Stimulated activated naive CD4-positive, alpha-beta T cell treated with Interleukin-2 at 50 U/mL for 16 hours (primary cell): ENCODE data around the gene CDON.
"Not testable (repeated sequence)": the region's sequence is repeated elsewhere in the genome, so short reads cannot be mapped to it uniquely, and the experiment has no call there.

Source experiments
- DNase-seq: peaks from one replicate; lab custom pipeline; 2025; lab: John Stamatoyannopoulos, UW

CDON gene

DNA sequence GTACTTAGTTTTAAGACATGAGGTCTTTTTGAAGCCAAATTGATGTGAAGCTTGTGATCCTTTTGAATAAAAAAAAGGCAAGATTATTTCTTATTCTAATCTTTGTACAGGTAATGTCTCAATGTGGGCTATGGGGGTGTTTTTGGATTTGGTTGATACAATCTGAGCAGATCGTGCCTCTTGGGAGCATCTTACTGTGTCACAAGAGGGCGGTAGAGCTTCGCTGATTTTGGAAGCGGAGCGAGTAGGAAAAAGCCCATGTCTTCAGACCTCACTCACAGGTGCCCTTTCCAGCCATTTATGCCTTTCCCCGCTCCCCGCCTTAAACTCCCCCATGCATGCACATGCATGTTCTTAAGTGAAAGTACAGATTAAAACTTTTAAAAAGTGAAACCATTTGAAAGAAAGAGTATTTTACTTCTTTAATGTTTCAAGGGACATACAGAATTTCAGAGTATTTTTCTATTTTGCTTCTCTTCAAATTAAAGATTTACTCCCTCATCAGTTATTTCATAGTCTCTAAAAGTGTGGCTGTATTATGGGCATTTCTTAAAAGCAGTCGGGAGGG, 139.6 kb downstream of the CDON start:
- DNase-seq = peak; percentile 20

DNA sequence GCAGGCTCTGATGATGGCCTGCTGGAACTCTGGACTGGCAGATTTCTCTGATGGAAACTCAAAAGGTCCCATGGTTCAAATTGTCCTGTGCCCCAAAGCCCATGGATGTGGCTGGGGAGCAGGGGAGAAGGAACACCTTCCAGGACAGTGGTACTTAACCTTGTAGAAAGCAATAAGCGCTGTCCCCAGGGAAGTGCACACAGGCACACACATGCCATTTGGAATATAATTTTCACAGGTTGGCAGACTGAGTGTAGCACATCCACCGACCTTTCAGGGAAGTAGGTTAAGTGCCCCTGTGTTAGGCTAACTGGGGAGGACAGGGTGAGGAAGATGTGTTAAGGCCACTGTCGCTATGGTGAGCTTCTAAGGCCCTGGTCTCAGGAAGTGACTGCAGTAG, 140.5 kb downstream of the CDON start:
- DNase-seq = no peak

DNA sequence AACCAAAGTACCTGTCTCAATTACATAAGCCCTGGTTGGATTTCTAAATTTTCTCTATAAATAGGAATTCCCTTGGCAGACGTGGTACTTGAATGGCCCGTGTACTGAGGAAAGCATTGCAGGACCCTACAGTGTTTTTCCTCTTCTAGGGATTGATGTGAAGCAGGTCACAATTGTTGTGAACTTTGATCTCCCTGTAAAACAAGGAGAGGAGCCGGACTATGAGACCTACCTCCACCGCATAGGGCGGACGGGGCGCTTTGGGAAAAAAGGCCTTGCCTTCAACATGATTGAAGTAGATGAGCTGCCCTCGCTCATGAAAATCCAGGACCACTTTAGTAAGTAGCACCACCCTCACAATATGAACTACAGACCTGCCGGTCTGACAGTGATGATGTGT, 141.6 kb downstream of the CDON start:
- no peak for DNase-seq

DNA sequence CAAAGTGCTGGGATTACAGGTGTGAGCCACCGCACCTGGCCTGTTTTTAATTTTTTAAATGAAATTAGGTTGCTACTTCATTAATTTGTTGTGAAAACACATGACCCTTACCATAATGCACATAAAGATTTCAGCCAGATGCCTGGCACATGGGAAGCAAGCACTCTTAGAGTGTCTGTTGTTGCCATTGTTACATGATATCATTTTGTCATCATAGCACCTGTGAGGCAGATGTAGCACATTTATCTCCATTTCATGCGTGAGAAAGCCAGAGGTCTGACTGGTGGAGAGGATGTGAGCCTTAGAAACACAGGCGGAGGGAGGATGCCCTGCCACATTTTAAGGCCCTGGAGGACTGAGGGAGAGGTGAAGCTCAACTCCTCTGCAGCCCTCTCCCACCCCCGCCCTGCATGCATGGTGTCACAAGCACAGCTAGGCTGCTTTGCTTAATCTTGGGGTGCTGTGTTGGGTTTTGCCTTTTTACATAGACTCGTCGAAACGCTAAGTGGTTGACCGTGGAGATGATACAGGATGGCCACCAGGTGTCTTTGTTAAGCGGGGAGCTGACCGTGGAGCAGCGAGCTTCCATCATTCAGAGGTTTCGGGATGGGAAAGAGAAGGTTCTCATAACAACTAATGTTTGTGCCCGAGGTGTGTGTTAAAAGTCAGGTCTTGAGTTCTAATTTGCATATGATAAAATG, 144.4 kb downstream of the CDON start:
- DNase-seq = no peak

DNA sequence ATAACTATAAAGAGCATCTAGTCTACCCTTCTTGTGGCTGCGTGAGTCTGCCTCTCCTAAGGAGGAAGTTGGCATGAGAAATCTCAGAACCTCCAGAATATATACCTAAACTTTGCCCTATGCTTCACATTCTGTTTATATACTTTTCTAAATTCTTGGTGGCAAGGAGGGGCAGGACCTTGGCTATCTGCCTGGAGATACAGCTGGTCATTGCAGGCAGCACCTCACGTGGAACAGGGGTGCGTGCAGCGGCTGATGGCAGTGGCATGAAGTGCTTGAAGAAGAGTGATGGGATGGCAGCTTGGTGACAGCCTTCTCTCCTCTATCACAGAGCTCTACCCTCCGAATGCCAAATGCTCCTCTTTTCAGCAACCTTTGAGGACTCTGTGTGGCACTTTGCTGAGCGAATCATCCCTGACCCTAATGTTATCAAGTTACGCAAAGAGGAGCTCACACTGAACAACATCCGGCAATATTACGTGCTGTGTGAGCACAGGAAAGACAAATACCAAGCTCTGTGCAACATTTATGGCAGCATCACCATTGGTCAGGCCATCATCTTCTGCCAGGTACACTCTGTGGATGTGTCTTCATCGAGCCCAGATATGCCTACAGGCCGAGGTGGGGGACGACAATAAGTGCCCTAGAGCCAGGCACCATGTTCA, 145.9 kb downstream of the CDON start:
- DNase-seq = no peak

DNA sequence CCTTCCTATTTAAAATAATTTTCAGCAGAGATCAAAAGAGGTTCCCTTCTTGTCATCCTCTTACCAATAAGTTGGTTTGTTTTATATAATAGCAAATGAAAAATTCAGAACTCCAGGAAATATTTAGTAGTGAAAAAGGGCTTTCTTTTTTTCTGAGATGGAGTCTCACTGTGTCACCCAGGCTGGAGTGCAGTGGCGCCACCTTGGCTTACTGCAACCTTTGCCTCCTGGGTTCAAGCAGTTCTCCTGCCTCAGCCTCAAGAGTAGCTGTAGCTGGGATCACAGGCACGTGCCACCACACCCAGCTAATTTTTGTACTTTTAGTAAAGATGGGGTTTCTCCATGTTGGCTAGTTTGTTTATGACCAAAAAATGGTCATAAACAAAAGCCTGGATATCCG, 148.1 kb downstream of the CDON start:
- DNase-seq = not testable (repeated sequence)

DNA sequence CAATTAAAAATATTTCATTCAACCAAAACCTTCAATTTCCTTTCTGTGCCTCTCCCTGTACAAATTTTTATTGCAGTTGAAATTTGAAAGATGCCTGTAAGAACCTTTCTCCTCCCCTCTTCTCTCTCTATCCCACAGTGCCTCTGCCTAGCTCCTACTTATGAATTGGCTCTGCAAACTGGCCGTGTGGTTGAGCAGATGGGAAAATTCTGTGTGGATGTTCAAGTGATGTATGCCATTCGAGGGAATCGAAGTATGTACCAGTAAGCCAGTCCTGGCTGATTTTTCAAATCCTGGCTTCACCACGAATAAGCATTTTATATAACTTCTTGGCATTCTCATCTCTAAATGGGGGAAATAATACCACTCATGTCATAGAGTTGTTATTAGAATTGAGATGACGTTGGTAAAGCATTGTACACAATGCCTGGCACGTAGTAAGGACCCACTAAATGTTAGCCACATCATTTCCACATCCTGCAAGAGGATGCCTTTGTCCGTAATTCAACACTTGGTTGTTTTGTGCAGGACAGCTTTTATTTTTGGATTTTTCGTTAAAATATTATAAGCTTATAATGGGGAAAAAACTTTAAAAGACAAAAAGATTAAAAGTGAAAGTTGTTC, 152.3 kb downstream of the CDON start:
- no peak for DNase-seq
